Body of pancreas (tissue), 4 donors: Measurements from ENCODE around the gene DCTN1.
"Not testable (repeated sequence)": the region's sequence is repeated elsewhere in the genome, so short reads cannot be mapped to it uniquely, and the experiment has no call there.

Source experiments
- POLR2A ChIP-seq, 3 donors: fragments of 450-650 bp; IDR thresholded peaks; one replicate each; pipeline ENCODE4 v1.6.1; 2016; ENCODE audit warnings: antibody characterized with exemption in 3 of 3, mild to moderate bottlenecking in 2 of 3
- TF ChIP-seq, protein P1 (sequence below), 7 experiments: fragments of 450-650 bp in 4 of 7; fragments of 200-600 bp in 3 of 7; sonication (generic) in 3 of 7; IDR thresholded peaks; one replicate each; pipeline ENCODE4 v1.5.1; 2016 to 2019; ENCODE audit warnings: antibody characterized with exemption in 7 of 7

GRCh38 chr2:74420443-74421103, 40.5 kb upstream of the DCTN1 start:
- not testable (repeated sequence) for TF ChIP-seq POLR2A (IDR thresholded peaks at IDR 0.05)
- TF ChIP-seq, protein P1, sequence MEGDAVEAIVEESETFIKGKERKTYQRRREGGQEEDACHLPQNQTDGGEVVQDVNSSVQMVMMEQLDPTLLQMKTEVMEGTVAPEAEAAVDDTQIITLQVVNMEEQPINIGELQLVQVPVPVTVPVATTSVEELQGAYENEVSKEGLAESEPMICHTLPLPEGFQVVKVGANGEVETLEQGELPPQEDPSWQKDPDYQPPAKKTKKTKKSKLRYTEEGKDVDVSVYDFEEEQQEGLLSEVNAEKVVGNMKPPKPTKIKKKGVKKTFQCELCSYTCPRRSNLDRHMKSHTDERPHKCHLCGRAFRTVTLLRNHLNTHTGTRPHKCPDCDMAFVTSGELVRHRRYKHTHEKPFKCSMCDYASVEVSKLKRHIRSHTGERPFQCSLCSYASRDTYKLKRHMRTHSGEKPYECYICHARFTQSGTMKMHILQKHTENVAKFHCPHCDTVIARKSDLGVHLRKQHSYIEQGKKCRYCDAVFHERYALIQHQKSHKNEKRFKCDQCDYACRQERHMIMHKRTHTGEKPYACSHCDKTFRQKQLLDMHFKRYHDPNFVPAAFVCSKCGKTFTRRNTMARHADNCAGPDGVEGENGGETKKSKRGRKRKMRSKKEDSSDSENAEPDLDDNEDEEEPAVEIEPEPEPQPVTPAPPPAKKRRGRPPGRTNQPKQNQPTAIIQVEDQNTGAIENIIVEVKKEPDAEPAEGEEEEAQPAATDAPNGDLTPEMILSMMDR (IDR thresholded peaks at IDR 0.05): not testable (repeated sequence)
